ENCODE measurements around the gene DEPDC5.

The DEPDC5 gene

GRCh38 chr22:31953261-31953660, 199.4 kb downstream of the DEPDC5 start:
- no peak for DNase-seq

- no peak for DNase-seq
Observed at GRCh38 chr22:31954535-31955523, 201.0 kb downstream of the DEPDC5 start.

- no peak for DNase-seq
Observed at GRCh38 chr22:31956360-31956759, 202.5 kb downstream of the DEPDC5 start.

Measured in NCI-H1930 (cell line).